NOMO-1 (cell line): ENCODE data around the gene GRM7.

Source experiments
- DNase-seq, 2 experiments: peaks; one replicate each; lab custom pipeline; 2025; ENCODE audit not compliant: unreplicated experiment in 2 of 2; lab: John Stamatoyannopoulos, UW

The GRM7 gene

DNA sequence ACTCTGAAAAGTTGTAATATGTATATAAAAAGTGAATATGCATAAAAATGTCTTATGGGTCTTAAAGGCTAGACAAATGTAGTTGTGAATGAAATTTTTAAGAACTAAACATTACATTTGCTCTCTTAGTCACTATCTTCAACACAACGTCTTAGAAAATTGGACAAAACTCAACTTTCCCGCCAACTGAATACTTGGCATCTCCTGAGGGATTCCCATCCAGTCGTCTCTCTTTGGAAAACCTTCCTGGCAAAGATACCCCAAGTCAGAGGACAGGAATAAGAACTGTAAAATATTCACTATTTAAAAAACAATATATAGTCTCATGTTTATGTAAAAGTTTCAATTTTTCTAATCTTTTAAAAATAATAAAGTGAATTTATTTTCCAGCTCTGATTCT lies 354.8 kb downstream of the GRM7 start:
- no peak for DNase-seq

- DNase-seq, result no peak
These were observed 365.5 kb downstream of the GRM7 start for GRCh38 chr3:7226393-7226792.

DNA sequence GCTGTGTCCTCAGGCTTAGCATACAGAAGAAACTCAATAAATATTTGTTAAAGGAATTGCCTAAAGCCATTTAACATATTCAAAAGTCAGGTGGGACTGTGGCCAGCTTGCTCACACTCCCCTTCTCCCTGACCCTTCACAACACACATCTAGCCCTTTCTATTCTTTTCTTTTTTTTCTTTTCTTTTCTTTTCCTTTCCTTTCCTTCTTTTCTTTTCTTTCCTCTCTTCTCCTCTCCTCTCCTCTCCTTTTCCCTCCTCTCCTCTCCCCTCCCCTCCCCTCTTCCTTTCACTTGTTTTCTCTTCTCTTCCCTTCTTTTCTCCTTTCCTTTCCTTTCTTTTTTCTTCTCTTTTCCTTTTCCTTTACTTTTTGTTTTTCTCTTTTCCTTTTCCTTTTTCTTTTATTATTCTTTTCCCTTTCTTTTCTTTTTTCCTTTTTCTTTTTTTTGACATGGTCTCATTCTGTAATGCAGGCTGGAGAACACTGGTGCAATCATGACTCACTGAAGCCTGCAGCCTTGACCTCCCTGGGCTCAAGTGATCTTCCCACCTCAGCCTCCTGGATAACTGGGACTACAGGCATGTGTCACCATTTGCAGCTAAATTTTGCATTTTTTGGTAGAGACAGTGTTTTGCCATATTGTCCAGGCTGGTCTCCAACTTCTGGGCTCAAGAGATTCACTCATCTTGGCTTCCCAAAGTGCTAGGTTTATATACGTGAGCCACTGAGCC lies 377.8 kb downstream of the GRM7 start:
- no peak for DNase-seq

DNA sequence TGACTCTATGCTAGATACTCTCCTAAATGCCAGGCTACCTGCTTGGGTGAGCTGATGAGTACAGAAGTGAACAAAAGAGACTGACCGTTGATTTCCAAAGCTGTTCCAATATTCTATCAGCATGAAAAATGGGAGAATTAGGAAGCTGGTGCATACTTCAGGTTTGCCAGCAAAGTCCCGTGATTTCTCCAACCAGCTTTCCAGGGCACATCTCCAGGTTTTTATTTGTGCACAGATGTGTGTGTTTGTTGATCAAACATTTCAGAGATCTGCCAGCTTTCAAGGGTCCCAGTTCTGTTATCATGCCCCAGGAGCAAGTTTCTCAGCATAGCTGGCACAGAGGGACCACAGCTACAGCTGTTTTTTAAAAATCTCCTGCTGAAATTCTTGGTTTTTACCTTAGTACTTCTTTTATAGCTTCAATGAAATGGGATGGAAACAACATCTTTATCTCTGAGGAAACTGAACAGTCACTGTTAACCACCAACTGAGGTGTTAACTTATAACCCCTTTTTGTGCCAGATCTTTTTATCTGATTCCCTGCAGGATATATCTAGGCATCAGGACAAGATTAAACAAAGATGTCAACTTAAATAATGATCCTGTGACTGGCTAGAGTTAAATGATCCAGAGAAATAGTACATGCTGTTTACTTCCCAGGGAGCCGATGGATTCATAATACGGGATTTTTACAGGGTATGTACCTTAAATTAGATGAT lies 380.8 kb downstream of the GRM7 start:
- DNase-seq, result no peak

DNA sequence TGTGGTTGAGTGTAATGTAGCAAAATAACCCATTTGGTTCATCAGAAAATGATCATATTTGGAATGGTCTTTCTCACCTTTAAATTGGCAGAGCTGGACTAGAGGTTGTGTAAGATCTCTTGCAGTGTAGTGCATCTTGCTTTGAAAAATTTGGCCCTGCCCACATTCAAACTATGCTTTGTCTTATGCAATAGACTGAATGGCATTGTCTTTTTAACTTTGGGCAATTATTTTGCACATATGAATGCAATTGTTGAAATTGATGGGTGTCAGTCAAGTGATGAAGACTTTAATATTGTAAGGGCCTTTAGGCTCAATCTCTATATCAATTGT lies 381.4 kb downstream of the GRM7 start:
- DNase-seq, result no peak

GRCh38 chr3:7249493-7250076 lies 388.7 kb downstream of the GRM7 start:
- DNase-seq, result no peak

GRCh38 chr3:7254251-7254650 lies 393.3 kb downstream of the GRM7 start:
- no peak for DNase-seq

DNA sequence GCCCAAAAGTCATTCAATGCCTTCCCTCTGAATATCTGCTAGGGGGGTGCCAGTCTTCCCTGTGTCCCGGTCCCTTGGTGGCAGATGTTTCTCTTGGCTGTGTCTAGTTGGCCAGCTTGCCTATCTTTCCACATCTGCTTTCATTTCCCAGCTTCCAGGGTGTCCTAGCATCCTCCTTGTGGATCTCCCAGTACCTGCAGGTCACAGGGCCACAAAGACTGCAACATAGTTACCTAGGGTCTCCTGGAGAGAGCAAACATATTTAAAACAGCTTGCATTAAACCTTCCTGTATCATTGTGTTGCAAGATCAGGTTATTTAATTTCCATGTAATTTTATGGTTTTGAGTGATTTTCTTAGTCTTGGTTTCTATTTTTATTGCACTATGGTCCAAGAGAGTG lies 400.1 kb downstream of the GRM7 start:
- DNase-seq, result no peak

GRCh38 chr3:7263347-7264195 lies 402.7 kb downstream of the GRM7 start:
- no peak for DNase-seq

DNA sequence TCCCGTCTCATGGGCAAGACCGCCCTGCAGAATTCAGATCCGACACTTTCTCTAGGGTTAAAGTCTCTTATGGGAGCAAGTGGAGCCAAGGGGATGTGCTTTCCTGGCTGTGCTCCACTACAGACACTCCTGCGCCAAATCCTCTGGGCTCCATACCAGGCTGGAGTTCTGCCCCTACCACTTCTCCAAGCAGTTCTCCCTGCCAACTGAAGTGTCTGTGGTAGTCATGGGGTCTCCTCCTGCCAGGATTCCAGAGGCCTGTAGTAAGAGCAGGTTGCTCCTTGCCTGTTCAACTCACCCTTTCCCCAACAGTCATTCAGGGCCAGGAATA lies 403.2 kb downstream of the GRM7 start:
- no peak for DNase-seq

DNA sequence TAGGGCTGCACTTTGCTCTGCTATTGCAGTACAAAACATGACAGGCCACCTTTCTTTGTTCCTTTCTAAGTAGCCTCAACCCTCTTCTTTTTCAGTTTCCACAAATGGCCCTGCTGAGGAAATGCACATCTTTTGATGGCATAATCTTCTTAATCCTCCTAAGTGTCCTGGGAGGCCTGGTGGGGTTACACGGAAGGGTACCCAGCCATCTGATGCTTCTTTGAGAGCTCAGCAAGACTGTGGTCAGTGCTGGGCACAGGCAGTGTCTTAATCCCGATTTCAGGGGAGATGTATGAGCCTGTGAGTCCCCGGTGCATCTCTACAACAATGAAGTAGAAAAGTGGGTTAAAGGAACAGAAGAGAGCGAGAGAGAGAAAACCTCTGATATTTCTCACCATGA lies 404.8 kb downstream of the GRM7 start:
- no peak for DNase-seq

GRCh38 chr3:7266551-7266950 lies 405.6 kb downstream of the GRM7 start:
- DNase-seq, result no peak

DNA sequence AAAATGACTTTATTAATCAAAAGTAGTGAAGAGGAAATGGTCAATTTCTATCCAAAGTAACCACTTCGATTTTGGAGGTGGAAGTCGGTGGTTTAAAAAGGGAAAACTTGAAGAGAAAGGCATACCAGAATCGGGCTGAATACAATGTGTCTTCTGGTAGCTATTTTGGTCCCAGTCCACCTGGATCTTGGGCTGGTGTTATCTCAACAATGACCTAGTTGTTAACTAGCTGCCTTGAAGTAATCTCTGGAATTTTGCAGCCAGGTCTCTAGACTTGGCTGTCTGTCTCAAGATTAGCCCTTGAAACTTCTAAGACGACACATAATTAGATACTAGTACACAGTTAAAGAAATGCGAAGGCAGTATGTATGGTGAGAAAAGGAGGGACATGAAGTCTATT lies 409.8 kb downstream of the GRM7 start:
- DNase-seq, result no peak

- DNase-seq, result no peak
These were observed 410.7 kb downstream of the GRM7 start for GRCh38 chr3:7271631-7272030.

GRCh38 chr3:7272203-7272602 lies 411.3 kb downstream of the GRM7 start:
- DNase-seq, result no peak

DNA sequence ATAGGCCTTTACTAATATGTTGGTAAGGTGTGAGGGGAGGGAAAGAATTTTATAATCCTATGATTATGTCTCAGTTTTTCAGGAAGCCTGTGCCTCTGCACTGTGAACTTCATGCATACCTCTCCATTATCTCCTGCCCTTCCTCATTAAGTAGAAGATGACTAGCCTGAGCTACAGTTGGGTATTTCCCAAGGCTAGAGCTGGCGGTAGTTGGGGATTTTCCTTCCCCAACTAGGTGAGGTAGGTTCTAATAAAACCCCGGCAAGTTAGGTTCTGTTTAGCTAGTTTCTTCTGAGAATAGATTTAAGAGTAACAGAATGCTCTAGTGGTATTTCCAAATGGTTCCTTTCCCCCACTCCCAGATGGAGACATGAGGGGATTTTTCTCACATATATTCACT lies 414.5 kb downstream of the GRM7 start:
- no peak for DNase-seq

DNA sequence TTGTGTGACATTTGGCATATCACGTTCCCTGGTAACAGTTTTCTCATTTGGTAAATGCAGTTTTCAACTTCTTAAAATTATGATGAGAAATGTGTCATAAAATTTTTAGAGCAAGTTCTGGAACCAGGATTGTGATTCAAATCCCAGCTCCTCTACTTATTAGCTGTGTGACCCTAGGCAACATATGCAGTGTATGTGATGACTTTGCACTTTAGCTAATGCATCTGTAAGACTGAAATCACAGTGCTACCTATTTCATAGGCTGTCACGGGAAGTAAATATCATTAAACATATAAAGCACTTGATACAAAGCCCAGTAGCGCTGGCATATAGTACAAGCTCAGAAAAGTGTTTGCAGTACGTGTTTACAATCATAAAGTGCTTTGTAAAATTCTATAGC lies 419.4 kb downstream of the GRM7 start:
- no peak for DNase-seq

- DNase-seq, result no peak
These were observed 422.1 kb downstream of the GRM7 start for GRCh38 chr3:7282988-7283387.

- no peak for DNase-seq
These were observed 424.6 kb downstream of the GRM7 start for GRCh38 chr3:7285505-7285904.

DNA sequence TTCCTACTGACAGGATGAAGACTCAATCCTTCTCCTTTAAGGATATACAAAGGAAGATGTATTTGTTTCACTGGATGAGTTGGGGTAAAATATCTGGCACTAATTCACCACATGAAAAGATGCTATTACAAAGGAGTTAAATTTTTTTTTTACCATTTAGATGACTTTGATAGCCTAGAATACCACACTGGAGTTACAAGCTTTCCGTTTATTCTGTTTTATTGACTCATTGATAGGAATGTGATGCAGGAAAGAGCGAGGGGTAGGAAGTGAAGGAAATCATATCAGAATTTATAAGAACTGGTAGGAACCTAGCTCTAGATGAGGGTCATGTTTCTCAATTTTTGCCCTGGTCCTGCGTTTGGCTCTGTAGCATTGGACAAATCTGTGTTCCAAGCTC lies 427.2 kb downstream of the GRM7 start:
- no peak for DNase-seq

- DNase-seq, result no peak
These were observed 428.2 kb downstream of the GRM7 start for GRCh38 chr3:7289121-7289520.
